ENCODE results near the gene GCSAM.

Gene GCSAM

DNA sequence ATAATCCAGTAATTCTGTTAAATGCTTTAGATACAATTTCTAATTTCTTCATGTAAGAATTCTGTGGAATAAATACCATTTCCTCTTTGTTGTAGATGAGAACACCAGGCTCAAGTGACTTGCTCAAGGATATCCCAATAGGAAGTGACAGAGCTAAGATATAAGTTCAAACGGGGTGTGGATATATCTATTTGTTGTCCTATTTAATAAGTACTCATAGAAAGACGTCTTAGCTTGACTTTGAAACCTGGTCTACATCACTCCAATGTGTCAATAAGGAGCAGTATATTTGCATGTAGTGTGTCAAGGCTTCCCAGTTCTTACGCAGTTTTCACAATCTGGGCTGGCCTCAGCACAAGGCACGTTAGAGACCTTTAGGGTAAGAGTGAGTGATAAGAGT, 4.7 kb upstream of the GCSAM start:
- no CpG with 5 or more reads among the region's 4 CpGs for WGBS, 2 donors (ENCODE audit: extremely low coverage in 2 of 2, insufficient read length in 2 of 2, insufficient replicate concordance in 1 of 2)
- Histone ChIP-seq H2AK5ac (ENCODE audit: low read depth, low read length) (no peak overlapping the region), H3K4me3 (ENCODE audit: low read length in 2 of 2) (no peak overlapping the region), H2BK5ac (ENCODE audit: low read length) (no peak overlapping the region), H3K9ac (ENCODE audit: low read depth, low read length, poor library complexity) (no peak overlapping the region), H4K8ac (ENCODE audit: low read depth, low read length) (no peak overlapping the region), H2BK12ac (ENCODE audit: low read length) (no peak overlapping the region), H3K18ac (ENCODE audit: low read length) (no peak overlapping the region), H2AFZ (ENCODE audit: low read length) (peak overlapping the region; percentile 80), H3K14ac (ENCODE audit: low read length) (no peak overlapping the region), H3K23ac (ENCODE audit: low read depth, low read length, poor library complexity) (no peak overlapping the region), H3K9me3 (replicated peaks in 1 of 2; ENCODE audit: control insufficient read depth in 2 of 2, insufficient read depth in 1 of 2, low read depth in 1 of 2, low read length in 2 of 2) (peaks cover 0 to 1% of the 10 kb centered on the region in 2 donors), H3K27ac (replicated peaks; ENCODE audit: low read length) (no peak overlapping the region), H4K91ac (ENCODE audit: low read depth, low read length, poor library complexity) (no peak overlapping the region), H3K4me2 (ENCODE audit: insufficient read depth, low read length, poor library complexity, severe bottlenecking) (no peak overlapping the region), H3K79me1 (ENCODE audit: low read depth, low read length) (no peaks in the 10 kb centered on the region), H3K36me3 (replicated peaks in 1 of 2; ENCODE audit: control insufficient read depth in 2 of 2, insufficient read depth in 2 of 2, low read length in 2 of 2) (no peaks in the 10 kb centered on the region), H3K27me3 (ENCODE audit: control insufficient read depth in 3 of 3, insufficient read depth in 3 of 3, low read depth in 1 of 3, low read length in 3 of 3) (no peaks in the 10 kb centered on the region), H3K4ac (ENCODE audit: low read length) (no peak overlapping the region), H2BK15ac (ENCODE audit: low read length) (no peak overlapping the region), H3K4me1 (ENCODE audit: control insufficient read depth in 2 of 2, insufficient read depth in 1 of 2, low read depth in 1 of 2, low read length in 2 of 2) (peaks cover 2 to 8% of the 10 kb centered on the region in 2 donors), H2BK120ac (ENCODE audit: low read depth, low read length) (no peak overlapping the region)
- no peak for DNase-seq (ENCODE audit: low spot score)

DNA sequence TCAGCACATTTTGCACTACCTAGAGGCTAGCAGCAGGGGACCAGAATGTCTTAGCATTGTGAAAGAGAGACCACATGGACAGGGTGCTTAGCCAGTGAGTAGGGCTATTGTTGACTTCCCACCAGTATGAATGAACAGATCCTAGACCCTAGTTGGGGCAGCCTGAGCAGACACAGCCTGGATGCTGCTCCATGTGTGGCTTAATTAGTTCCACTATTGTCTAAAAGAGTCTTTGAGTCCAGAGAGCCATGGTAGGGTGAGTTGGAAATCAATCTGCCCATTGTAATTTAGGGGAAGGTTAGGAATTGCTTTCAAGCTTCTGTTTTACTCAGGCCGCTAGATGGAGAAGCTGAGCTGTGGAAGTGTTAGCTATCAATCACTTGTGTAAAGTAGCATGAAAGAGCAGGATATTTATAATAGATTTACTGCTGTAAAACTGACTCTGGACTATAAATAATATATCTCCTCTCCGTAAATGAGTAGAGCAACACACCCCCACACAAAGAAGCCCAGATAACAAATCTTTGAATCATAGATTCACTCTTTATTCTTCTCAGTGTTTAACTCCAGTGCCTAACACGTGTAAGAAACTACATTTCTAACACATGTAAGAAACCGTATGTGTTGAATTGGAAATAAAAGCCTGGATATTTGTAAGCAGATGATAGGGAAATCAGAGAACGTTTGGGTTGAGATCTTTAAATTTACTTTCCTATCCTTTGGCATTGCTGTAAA, 4.1 kb upstream of the GCSAM start:
- Histone ChIP-seq H3K36me3 (replicated peaks in 1 of 2; ENCODE audit: control insufficient read depth in 2 of 2, insufficient read depth in 2 of 2, low read length in 2 of 2) (no peaks in the 10 kb centered on the region), H3K27me3 (ENCODE audit: control insufficient read depth in 3 of 3, insufficient read depth in 3 of 3, low read depth in 1 of 3, low read length in 3 of 3) (no peaks in the 10 kb centered on the region), H2BK120ac (ENCODE audit: low read depth, low read length) (no peak overlapping the region), H3K4me3 (ENCODE audit: low read length in 2 of 2) (no peak overlapping the region), H2AFZ (ENCODE audit: low read length) (peak overlapping the region; percentile 80), H2BK15ac (ENCODE audit: low read length) (no peak overlapping the region), H3K4me2 (ENCODE audit: insufficient read depth, low read length, poor library complexity, severe bottlenecking) (no peak overlapping the region), H4K8ac (ENCODE audit: low read depth, low read length) (no peak overlapping the region), H3K79me1 (ENCODE audit: low read depth, low read length) (no peaks in the 10 kb centered on the region), H3K9ac (ENCODE audit: low read depth, low read length, poor library complexity) (no peak overlapping the region), H4K91ac (ENCODE audit: low read depth, low read length, poor library complexity) (no peak overlapping the region), H2BK5ac (ENCODE audit: low read length) (no peak overlapping the region), H3K18ac (ENCODE audit: low read length) (no peak overlapping the region), H3K23ac (ENCODE audit: low read depth, low read length, poor library complexity) (no peak overlapping the region), H2AK5ac (ENCODE audit: low read depth, low read length) (no peak overlapping the region), H3K4ac (ENCODE audit: low read length) (no peak overlapping the region), H3K9me3 (replicated peaks in 1 of 2; ENCODE audit: control insufficient read depth in 2 of 2, insufficient read depth in 1 of 2, low read depth in 1 of 2, low read length in 2 of 2) (peaks cover 0 to 1% of the 10 kb centered on the region in 2 donors), H3K27ac (replicated peaks; ENCODE audit: low read length) (peak overlapping the region; percentile 7), H2BK12ac (ENCODE audit: low read length) (no peak overlapping the region), H3K14ac (ENCODE audit: low read length) (no peak overlapping the region), H3K4me1 (ENCODE audit: control insufficient read depth in 2 of 2, insufficient read depth in 1 of 2, low read depth in 1 of 2, low read length in 2 of 2) (peaks cover 2 to 8% of the 10 kb centered on the region in 2 donors)
- no CpG with 5 or more reads among the region's 5 CpGs for WGBS, 2 donors (ENCODE audit: extremely low coverage in 2 of 2, insufficient read length in 2 of 2, insufficient replicate concordance in 1 of 2)
- DNase-seq (ENCODE audit: low spot score) = peak; percentile 75

DNA sequence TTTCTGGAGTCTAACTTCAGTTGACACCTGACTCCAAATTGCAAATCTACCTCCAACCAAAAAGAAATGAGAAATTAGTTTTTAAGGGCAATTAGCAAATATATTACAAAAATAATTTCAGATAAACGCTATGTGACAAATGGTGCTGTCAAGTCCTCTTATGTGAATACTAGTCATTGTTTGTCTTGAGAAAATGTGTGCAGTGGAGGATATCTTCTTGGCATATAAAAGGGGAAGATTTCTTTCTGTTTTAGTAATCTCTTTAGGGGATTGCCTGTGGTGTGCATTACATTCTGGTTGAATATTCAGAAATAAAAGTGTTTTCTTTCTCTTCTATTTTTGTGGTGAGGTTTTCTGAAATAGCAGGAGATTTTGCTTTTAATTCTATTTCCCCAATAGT, 3.0 kb upstream of the GCSAM start:
- WGBS, 2 donors (ENCODE audit: extremely low coverage in 2 of 2, insufficient read length in 2 of 2, insufficient replicate concordance in 1 of 2) = no CpG with 5 or more reads among the region's 1 CpG
- Histone ChIP-seq H3K79me1 (ENCODE audit: low read depth, low read length) (no peaks in the 10 kb centered on the region), H4K8ac (ENCODE audit: low read depth, low read length) (no peak overlapping the region)

DNA sequence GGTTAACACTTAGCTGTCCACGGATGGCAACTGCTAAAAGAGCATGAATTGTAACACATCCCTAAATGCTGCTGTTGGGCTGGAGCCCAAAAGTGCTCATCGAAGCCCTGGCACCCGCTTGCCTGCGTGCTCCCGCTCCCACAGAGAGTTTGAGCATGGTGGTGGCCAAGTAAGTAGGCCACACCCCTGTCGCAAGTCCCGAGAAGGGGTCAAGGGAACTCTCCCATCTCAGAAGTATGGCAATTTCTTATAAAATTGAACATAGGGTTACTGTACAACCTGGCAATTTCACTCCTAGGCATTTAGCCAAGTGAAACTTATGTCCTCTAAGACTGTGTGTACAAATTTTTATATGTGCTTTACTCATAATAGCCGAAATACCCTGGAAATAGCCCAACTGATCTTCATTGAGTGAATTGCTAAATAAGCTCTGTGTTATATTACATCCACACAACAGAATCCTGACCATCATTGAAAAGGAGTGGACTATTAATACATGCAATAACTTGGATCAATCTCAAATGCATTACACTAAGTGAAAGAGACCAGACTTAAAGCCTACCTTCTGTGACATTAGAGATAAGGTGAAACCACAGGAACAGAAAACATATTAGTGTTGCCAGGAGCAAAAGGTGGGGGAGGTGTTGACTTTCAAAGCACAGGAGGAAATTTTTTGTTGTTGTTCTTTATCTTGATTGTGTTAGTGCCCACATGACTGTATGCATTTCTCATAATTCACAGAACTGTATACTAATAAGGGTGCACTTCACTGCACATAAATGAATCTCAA, 1.5 kb upstream of the GCSAM start:
- Histone ChIP-seq H3K14ac (ENCODE audit: low read length) (no peak overlapping the region), H2BK15ac (ENCODE audit: low read length) (no peak overlapping the region), H3K4me3 (ENCODE audit: low read length in 2 of 2) (no peak overlapping the region), H3K18ac (ENCODE audit: low read length) (no peak overlapping the region), H2AFZ (ENCODE audit: low read length) (no peak overlapping the region), H3K4ac (ENCODE audit: low read length) (no peak overlapping the region), H2BK5ac (ENCODE audit: low read length) (no peak overlapping the region), H3K79me1 (ENCODE audit: low read depth, low read length) (no peaks in the 10 kb centered on the region), H3K36me3 (replicated peaks in 1 of 2; ENCODE audit: control insufficient read depth in 2 of 2, insufficient read depth in 2 of 2, low read length in 2 of 2) (no peaks in the 10 kb centered on the region), H3K4me1 (ENCODE audit: control insufficient read depth in 2 of 2, insufficient read depth in 1 of 2, low read depth in 1 of 2, low read length in 2 of 2) (peaks cover 2 to 12% of the 10 kb centered on the region in 2 donors), H2BK12ac (ENCODE audit: low read length) (no peak overlapping the region), H3K23ac (ENCODE audit: low read depth, low read length, poor library complexity) (no peak overlapping the region), H3K27me3 (ENCODE audit: control insufficient read depth in 3 of 3, insufficient read depth in 3 of 3, low read depth in 1 of 3, low read length in 3 of 3) (no peaks in the 10 kb centered on the region), H4K8ac (ENCODE audit: low read depth, low read length) (no peak overlapping the region), H3K9ac (ENCODE audit: low read depth, low read length, poor library complexity) (no peak overlapping the region), H3K9me3 (replicated peaks in 1 of 2; ENCODE audit: control insufficient read depth in 2 of 2, insufficient read depth in 1 of 2, low read depth in 1 of 2, low read length in 2 of 2) (peaks cover 0 to 1% of the 10 kb centered on the region in 2 donors), H4K91ac (ENCODE audit: low read depth, low read length, poor library complexity) (no peak overlapping the region), H3K27ac (replicated peaks; ENCODE audit: low read length) (no peak overlapping the region), H2AK5ac (ENCODE audit: low read depth, low read length) (no peak overlapping the region), H3K4me2 (ENCODE audit: insufficient read depth, low read length, poor library complexity, severe bottlenecking) (no peak overlapping the region), H2BK120ac (ENCODE audit: low read depth, low read length) (no peak overlapping the region)
- DNase-seq (ENCODE audit: low spot score) = no peak
- WGBS, 2 donors (ENCODE audit: extremely low coverage in 2 of 2, insufficient read length in 2 of 2, insufficient replicate concordance in 1 of 2) = no CpG with 5 or more reads among the region's 8 CpGs

More for the DNA sequence above, 3.0 kb upstream of the GCSAM start:
- H2BK120ac ChIP-seq (ENCODE audit: low read depth, low read length) = no peak overlapping the region
- no peak overlapping the region for H3K23ac ChIP-seq (ENCODE audit: low read depth, low read length, poor library complexity)
- H2BK12ac ChIP-seq (ENCODE audit: low read length) = no peak overlapping the region
- no peaks in the 10 kb centered on the region for H3K36me3 ChIP-seq (replicated peaks in 1 of 2; ENCODE audit: control insufficient read depth in 2 of 2, insufficient read depth in 2 of 2, low read length in 2 of 2)
- H3K18ac ChIP-seq (ENCODE audit: low read length) = no peak overlapping the region
- no peak overlapping the region for H3K4me3 ChIP-seq (ENCODE audit: low read length in 2 of 2)
- H3K4me1 ChIP-seq (ENCODE audit: control insufficient read depth in 2 of 2, insufficient read depth in 1 of 2, low read depth in 1 of 2, low read length in 2 of 2) = peaks cover 2 to 8% of the 10 kb centered on the region in 2 donors
- no peak overlapping the region for H3K4me2 ChIP-seq (ENCODE audit: insufficient read depth, low read length, poor library complexity, severe bottlenecking)
- no peak overlapping the region for H4K91ac ChIP-seq (ENCODE audit: low read depth, low read length, poor library complexity)
- H3K27ac ChIP-seq (replicated peaks; ENCODE audit: low read length) = no peak overlapping the region
- H3K27me3 ChIP-seq (ENCODE audit: control insufficient read depth in 3 of 3, insufficient read depth in 3 of 3, low read depth in 1 of 3, low read length in 3 of 3) = no peaks in the 10 kb centered on the region
- H3K9me3 ChIP-seq (replicated peaks in 1 of 2; ENCODE audit: control insufficient read depth in 2 of 2, insufficient read depth in 1 of 2, low read depth in 1 of 2, low read length in 2 of 2) = peaks cover 0 to 1% of the 10 kb centered on the region in 2 donors
- H3K4ac ChIP-seq (ENCODE audit: low read length) = no peak overlapping the region
- H2BK5ac ChIP-seq (ENCODE audit: low read length) = no peak overlapping the region
- DNase-seq (ENCODE audit: low spot score) = no peak
- H2BK15ac ChIP-seq (ENCODE audit: low read length) = no peak overlapping the region
- no peak overlapping the region for H2AFZ ChIP-seq (ENCODE audit: low read length)
- no peak overlapping the region for H3K14ac ChIP-seq (ENCODE audit: low read length)
- H2AK5ac ChIP-seq (ENCODE audit: low read depth, low read length) = no peak overlapping the region
- no peak overlapping the region for H3K9ac ChIP-seq (ENCODE audit: low read depth, low read length, poor library complexity)
